Cortex of kidney (tissue), 1 donor: Measurements from ENCODE around the gene SH3GL3.

Source experiments
- DNase-seq: peaks from one replicate; lab custom pipeline; 2025; lab: John Stamatoyannopoulos, UW

SH3GL3 gene

GRCh38 chr15:83569341-83569740, 122.2 kb downstream of the SH3GL3 start:
- no peak for DNase-seq

DNA sequence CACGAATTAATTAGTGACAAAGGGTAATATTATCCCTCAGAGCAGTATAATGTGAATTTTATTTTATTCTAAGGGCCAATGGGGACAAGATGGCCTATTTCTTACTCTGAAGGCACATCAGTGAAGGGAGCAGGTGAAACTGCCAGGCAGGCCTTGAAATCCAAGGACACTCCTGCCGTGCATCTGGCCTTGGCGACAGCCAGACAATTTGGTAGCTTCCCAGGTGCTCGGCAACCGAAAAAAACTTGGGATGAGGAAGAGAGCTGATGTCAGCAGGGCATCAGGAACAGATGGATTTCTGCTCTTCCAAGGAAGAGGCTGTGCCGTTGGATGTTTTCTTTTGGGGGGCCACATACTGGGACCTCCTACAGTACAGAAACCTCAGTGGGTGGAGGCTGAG, 123.6 kb downstream of the SH3GL3 start:
- no peak for DNase-seq

DNA sequence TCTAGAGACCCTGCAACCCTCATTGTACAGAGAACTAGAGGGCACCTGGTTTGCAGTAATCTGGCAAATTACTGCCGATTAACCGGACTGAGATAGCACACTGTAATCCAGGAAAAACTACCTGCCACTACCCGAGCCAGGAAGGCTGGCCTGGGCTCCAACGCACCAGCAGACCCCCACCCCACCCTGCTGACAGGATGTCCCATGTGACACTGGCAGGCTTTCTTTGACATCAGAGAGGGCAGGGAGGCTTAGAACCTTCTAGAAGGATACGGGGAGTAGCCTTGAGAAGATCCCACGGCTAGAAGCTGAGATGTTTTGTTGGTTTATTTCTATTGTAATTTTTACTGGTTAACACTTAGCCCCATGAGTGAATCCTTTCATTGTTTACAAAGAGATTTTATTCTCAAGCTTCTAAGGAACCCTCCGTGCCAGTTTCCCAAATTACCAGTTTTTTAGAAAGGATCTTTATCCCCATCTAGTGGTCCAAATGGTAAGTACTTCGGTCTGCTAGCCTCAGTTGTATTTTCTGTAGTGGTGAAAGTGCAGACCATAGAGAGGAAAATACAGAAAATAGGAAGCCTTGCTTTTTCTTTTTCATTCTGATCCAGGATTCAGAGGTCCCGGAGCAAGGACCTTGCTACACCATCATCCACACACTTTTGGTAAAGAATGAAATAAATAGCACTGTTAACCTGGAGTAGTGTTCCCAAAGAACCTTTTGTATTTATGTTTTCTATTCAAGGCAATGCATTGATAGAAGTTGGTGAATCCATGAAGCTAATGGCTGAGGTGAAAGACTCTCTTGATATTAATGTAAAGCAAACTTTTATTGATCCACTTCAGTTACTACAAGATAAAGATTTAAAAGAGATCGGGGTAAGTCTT, 124.9 kb downstream of the SH3GL3 start:
- DNase-seq = no peak

GRCh38 chr15:83574345-83574744, 127.2 kb downstream of the SH3GL3 start:
- no peak for DNase-seq

GRCh38 chr15:83578691-83579090, 131.6 kb downstream of the SH3GL3 start:
- DNase-seq = no peak

DNA sequence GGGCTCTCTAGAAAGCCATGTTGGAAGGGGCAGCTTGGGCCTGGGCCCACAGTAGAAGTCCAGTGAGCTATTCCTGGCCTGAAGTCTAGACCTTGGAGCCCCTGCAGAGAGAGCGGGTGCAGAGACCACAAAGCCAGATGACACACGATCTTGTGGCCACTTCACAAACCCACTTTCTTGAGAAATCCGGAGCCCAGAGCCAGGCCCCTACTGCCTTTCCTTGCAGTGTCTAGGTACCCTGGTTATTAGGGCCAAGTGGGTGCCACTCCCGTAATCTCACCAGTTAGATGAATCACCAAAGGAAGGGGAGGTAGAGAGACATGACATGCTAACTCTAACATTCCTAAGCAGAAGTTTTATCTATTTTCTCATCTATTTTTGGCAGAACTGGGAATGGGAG, 134.2 kb downstream of the SH3GL3 start:
- no peak for DNase-seq

GRCh38 chr15:83582381-83582780, 135.2 kb downstream of the SH3GL3 start:
- DNase-seq = no peak

DNA sequence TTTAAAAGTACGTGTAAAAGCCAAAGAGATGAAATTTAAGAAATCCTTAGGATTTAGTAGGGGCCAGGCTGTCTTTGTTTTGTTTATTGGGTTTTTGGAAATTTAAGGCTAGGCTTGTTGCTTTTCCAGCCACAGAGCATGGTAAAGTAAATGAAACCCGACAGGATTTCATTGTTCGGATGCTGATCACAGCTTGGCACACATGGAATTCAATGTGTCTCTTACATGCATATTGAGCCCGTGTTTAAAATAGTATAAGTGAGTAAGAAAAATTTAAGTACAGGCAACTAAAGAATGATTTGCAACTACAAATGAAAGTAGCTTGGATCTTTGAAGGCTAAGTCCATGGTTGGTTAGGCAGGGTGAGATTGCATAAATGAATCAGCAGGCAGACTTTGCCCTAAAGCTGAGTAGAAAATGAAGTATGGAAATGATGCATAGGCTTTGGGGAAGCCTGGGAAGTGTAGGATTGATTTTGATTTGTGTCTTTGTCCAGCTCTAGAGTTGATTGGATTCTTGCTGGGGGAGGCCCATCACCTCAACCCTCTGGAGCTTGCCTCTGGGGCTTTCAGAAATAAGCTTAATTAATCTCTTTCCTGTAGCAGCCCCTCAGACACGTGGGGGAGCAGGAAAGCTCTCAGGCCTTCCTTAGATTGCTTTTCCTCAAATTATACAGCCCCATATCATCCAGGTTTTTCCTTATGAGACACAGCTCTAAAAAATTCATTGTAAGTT, 138.6 kb downstream of the SH3GL3 start:
- DNase-seq = no peak

- no peak for DNase-seq
Observed at GRCh38 chr15:83587091-83587490, 139.9 kb downstream of the SH3GL3 start.

DNA sequence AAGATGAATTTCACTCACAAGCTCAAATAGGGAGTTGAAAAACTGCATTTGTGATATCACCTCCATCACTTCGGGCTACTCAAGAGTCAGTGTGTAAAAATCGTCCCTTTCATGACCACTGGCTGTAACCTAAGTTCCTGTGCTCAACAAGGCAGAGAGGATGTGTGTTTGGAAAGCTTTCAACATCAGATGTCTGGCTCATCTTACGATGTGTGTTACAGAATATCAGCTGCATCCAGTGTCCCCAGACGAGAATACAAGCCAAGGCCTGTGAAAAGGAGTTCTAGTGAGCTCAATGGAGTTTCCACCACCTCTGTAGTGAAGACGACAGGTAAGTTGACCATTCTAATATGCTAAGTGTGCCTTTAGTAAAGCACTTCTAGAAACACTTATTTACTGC, 141.3 kb downstream of the SH3GL3 start:
- no peak for DNase-seq

DNA sequence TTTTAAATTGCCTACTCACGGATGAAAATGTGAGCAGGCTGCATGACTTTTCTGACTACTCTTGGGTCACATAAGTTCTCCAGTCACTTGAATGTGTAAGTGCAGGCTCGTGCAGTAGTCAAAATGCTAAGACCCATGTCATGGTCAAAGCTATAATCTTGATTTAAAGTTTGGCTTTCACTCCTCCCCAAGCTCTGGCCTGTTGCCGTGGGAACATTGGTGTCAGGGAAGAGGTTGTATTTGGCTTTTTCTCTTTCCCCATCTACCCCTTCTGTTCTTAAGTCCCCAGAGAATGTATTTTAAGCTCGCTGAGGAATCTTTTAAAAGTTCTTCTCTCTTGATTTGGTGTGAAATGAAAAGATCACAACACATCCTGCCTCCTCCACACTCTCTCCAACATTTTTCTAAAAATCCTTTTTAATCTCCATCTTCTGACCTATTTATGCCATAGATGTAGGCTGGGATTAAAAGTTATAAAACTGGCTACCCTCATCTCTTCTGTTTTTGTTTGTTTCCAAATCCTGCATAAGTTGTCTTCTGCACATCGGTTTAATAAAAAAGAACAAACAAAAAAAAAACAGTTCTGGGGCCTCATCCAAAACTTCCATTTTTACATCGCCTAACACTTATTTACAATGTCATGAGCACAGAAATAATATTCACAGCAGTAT, 145.4 kb downstream of the SH3GL3 start:
- DNase-seq = no peak

GRCh38 chr15:83595191-83595590, 148.1 kb downstream of the SH3GL3 start:
- no peak for DNase-seq

DNA sequence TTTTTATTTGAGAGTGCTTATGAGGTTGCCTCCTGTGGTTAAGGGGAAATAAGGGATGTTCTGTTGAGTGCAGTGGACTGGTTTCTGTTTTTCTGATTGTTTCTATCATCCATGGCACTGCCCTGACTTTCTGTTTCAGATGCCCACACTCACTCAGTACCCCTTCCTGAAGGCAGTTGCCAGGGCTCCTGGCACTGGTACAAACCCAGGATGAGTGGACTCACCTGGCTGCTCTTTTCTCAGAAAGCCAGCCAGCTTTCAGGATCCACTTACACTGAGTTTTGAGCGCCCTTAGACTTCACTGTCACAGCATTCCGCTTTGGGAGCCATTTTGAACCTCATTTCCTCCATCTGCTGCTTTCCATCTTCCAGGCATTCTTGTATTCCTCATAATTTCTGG, 150.9 kb downstream of the SH3GL3 start:
- no peak for DNase-seq

- no peak for DNase-seq
Observed at GRCh38 chr15:83602021-83602420, 154.9 kb downstream of the SH3GL3 start.

- no peak for DNase-seq
Observed at GRCh38 chr15:83604549-83604948, 157.4 kb downstream of the SH3GL3 start.

DNA sequence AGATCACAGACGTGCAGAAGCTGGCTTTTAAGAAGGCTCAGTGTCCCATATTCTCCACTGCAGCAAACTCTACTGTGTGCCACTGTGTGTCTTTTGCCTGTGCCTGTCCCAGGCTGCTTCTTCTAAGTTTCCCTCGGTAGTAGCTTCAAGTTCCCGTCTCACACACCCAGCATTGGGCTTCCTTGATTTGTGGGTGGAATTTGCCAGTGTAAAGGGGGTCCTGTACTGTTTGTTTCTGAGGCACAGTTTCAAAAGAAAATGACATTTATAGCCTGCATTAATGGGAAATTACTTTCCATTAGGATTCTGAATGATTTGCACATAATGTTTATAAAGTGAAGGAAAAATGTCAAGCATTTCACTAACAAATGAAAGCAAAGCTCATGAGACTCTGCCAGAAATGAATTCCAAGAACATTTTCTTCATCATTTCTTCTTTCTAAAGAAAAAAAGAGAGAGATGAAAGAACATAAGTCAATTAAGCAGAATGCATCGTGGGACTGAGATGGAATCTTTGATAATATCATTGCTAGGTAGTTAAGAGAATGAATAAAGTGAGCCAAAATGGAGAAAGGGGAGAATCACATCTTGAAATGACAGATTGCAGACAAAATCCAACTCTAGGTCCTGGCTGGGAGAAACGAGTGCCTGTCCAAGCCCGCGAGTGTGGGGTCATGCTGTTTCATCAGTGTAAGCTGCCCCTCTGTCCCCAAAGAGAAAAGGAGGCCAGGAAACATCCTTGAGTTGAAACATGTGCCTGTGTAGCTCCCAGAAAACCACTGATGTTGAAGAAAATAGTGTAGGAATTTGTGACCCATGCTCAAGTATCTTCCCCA, 158.2 kb downstream of the SH3GL3 start:
- no peak for DNase-seq

- no peak for DNase-seq
Observed at GRCh38 chr15:83610132-83610531, 163.0 kb downstream of the SH3GL3 start.

- no peak for DNase-seq
Observed at GRCh38 chr15:83610901-83611685, 164.0 kb downstream of the SH3GL3 start.

DNA sequence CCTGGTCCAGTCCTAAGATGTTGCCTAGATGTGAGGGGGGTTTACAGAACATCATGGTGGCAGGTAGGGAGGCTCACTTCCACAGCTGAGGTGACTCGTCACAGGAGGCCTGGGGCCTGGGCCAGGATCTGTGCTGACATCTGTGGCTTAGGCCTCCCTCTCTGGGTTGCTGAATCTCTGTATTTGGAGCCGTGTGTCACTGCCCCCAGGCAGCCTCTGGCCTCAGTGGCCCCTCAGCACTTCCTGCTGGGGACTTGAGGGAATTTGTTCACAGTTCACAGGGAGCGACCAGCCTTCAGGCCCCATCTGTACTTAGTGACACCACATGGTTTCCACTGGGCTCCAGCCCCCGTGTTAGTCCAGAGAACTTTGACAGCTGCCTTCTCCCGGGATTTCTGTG, 165.1 kb downstream of the SH3GL3 start:
- no peak for DNase-seq

- DNase-seq = no peak
Observed at GRCh38 chr15:83612898-83613635, 165.9 kb downstream of the SH3GL3 start.
